CD14-positive monocyte (primary cell): Measurements from ENCODE around the gene EXD2. TPM values are rescaled to one million over a fixed set of nuclear protein-coding genes. Genes with fewer than 3 reads are reported as not detected.

ENCODE experiments used
- DNase-seq, 3 donors: peaks; one replicate each; pipeline ENCODE4 v3.0.0-alpha.2; 2011 to 2022
- H2AFZ ChIP-seq: 2 replicates; pipeline ENCODE4 v1.6.0; 2012; ENCODE audit warnings: mild to moderate bottlenecking, low read depth, low read length, inconsistent platforms; ENCODE audit not compliant: insufficient read depth, poor library complexity, severe bottlenecking
- H3K27ac ChIP-seq, 2 donors: 1 replicate in 1 of 2; 2 replicates in 1 of 2; pipeline ENCODE4 v1.5.1; 2012 to 2013; ENCODE audit warnings: low read length in 2 of 2, control low read depth in 1 of 2, inconsistent platforms in 1 of 2, low read depth in 1 of 2, mild to moderate bottlenecking in 1 of 2
- H3K27me3 ChIP-seq, 2 donors: one replicate each; pipeline versions ENCODE4 v1.6.0 to v1.6.1; 2011 to 2013; ENCODE audit warnings: low read length in 2 of 2; ENCODE audit not compliant: control insufficient read depth in 2 of 2, insufficient read depth in 2 of 2
- H3K36me3 ChIP-seq, 2 donors: replicated peaks in 1 of 2; 1 replicate in 1 of 2; 2 replicates in 1 of 2; pipeline versions ENCODE4 v1.5.1 to v1.6.1; 2012 to 2013; ENCODE audit warnings: low read length in 2 of 2, control low read depth in 1 of 2, inconsistent platforms in 1 of 2, mild to moderate bottlenecking in 1 of 2; ENCODE audit not compliant: insufficient read depth in 2 of 2, control insufficient read depth in 1 of 2
- H3K4me1 ChIP-seq, 2 donors: 1 replicate in 1 of 2; 2 replicates in 1 of 2; pipeline versions ENCODE4 v1.5.1 to v1.6.1; 2012 to 2013; ENCODE audit warnings: low read length in 2 of 2, control low read depth in 1 of 2, inconsistent platforms in 1 of 2, mild to moderate bottlenecking in 1 of 2, moderate library complexity in 1 of 2; ENCODE audit not compliant: insufficient read depth in 2 of 2, control insufficient read depth in 1 of 2
- H3K4me2 ChIP-seq: replicated peaks from 2 replicates; pipeline ENCODE3; 2012; ENCODE audit warnings: low read length, moderate library complexity, mild to moderate bottlenecking; ENCODE audit not compliant: poor library complexity, severe bottlenecking; ENCODE audit errors: extremely low read depth
- H3K4me3 ChIP-seq, 3 experiments: fragments of 200-600 bp in 1 of 3; sonication (generic) in 1 of 3; replicated peaks in 1 of 3; 1 replicate in 2 of 3; 2 replicates in 1 of 3; pipeline ENCODE4 v1.5.1; 2011 to 2013; ENCODE audit warnings: low read length in 3 of 3, mild to moderate bottlenecking in 3 of 3, control low read depth in 2 of 3, low read depth in 2 of 3, inconsistent platforms in 1 of 3, moderate library complexity in 1 of 3
- H3K79me2 ChIP-seq: 2 replicates; pipeline ENCODE4 v1.6.0; 2012; ENCODE audit warnings: mild to moderate bottlenecking, control low read depth, inconsistent platforms, low read length, moderate library complexity; ENCODE audit not compliant: insufficient read depth
- H3K9ac ChIP-seq: 2 replicates; pipeline ENCODE4 v1.6.0; 2017; ENCODE audit warnings: low read length, mild to moderate bottlenecking; ENCODE audit not compliant: insufficient read depth, poor library complexity, severe bottlenecking
- H3K9me3 ChIP-seq, 2 donors: replicated peaks in 1 of 2; 1 replicate in 1 of 2; 2 replicates in 1 of 2; pipeline versions ENCODE4 v1.5.1 to v1.6.1; 2012 to 2013; ENCODE audit warnings: low read length in 2 of 2, control low read depth in 1 of 2; ENCODE audit not compliant: control insufficient read depth in 1 of 2, insufficient read depth in 1 of 2
- H4K20me1 ChIP-seq: 2 replicates; pipeline ENCODE4 v1.6.0; 2012; ENCODE audit warnings: mild to moderate bottlenecking, low read length, control low read depth, moderate library complexity; ENCODE audit not compliant: insufficient read depth
- H3K27ac Mint-ChIP-seq, 7 donors: one replicate each; pipeline ENCODE4 v1.8.0; 2020; ENCODE audit warnings: mild to moderate bottlenecking in 7 of 7, mixed read lengths in 7 of 7, moderate library complexity in 6 of 7, inconsistent platforms in 2 of 7
- H3K27me3 Mint-ChIP-seq, 3 donors: one replicate each; pipeline ENCODE4 v1.8.0; 2021 to 2022; ENCODE audit warnings: low read depth in 3 of 3, mild to moderate bottlenecking in 3 of 3, mixed read lengths in 3 of 3, moderate library complexity in 3 of 3, inconsistent platforms in 1 of 3
- H3K36me3 Mint-ChIP-seq, 2 donors: one replicate each; pipeline ENCODE4 v1.8.0; 2020; ENCODE audit warnings: mixed read lengths in 2 of 2, inconsistent platforms in 1 of 2, mild to moderate bottlenecking in 1 of 2
- H3K4me1 Mint-ChIP-seq: one replicate; pipeline ENCODE4 v1.8.0; 2020; ENCODE audit warnings: mild to moderate bottlenecking, mixed read lengths
- H3K4me3 Mint-ChIP-seq, 2 donors: one replicate each; pipeline ENCODE4 v1.8.0; 2020; ENCODE audit warnings: mild to moderate bottlenecking in 2 of 2, mixed read lengths in 2 of 2, moderate library complexity in 1 of 2
- H3K9me3 Mint-ChIP-seq, 7 donors: one replicate each; pipeline ENCODE4 v1.8.0; 2020 to 2022; ENCODE audit warnings: mixed read lengths in 7 of 7, mild to moderate bottlenecking in 6 of 7, moderate library complexity in 6 of 7, inconsistent platforms in 2 of 7
- CTCF ChIP-seq: fragments of 200-600 bp; IDR thresholded peaks from one replicate; pipeline ENCODE4 v1.8.0; 2022; ENCODE audit warnings: antibody characterized with exemption, mild to moderate bottlenecking
- WGBS: methylation state at CpG from one replicate; pipeline ENCODE4 v1.1.5; 2013; ENCODE audit warnings: missing lambda C conversion rate; ENCODE audit not compliant: insufficient coverage; 5-methylcytosine and 5-hydroxymethylcytosine counted together
- intact Hi-C, 2 donors: fragments of 100-400 bp; cut with micrococcal nuclease; formaldehyde crosslinking; loops; one replicate each; pipeline versions ENCODE4 v1.15.0 to v1.15.1; 2023
- polyA plus RNA-seq, 3 donors: library from polyadenylated mRNA; depleted of rRNA in 1 of 3; unstranded in 2 of 3; stranded (reverse) in 1 of 3; fragments of 300-500 nt in 2 of 3; fragments of >200 nt in 1 of 3; fragmentation: Illumina TruSeq in 2 of 3; gene quantifications; 1 replicate in 2 of 3; 2 replicates in 1 of 3; pipeline ENCODE4 v1.2.3, GENCODE V29; 2012 to 2021

The EXD2 gene
- polyA plus RNA-seq, 3 donors: 2.3 to 4.0 (median 3.1) TPM

- H3K36me3 Mint-ChIP-seq: peaks cover 4 to 5% of the 10 kb centered on the region in 2 donors
- peak overlapping the region; percentile 84 to 98 for H3K4me3 Mint-ChIP-seq
- peaks cover 4 to 36% (median 29%) of the 10 kb centered on the region in 3 donors for H3K27me3 Mint-ChIP-seq
Observed at GRCh38 chr14:69153873-69154270, 37.4 kb upstream of the EXD2 start.

DNA sequence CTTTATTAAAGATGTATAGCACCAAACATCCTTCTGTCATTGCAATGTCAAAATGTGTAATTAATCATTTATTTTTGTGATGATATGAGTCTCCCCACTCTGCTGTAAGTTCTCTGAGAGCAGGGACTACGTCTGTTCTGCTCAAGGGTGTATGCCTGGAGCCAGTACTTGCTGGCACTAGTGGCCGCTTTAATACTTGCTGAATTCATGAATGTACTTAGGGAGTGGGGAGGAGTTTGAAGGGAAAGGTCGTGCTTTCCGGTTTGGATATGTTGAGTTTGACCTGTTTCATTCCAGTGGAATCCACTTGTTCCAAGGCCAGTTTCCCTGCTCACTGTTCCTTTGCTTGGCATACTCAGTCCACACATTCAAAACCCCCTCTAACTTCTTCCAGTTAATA lies 36.5 kb upstream of the EXD2 start:
- H3K27ac Mint-ChIP-seq: no peak overlapping the region

More at GRCh38 chr14:69153873-69154270, 37.4 kb upstream of the EXD2 start:
- WGBS: 1% methylated on average over 9 of the region's 13 CpGs
- Histone ChIP-seq H4K20me1 (peaks cover 22% of the 10 kb centered on the region), H3K27ac (peak overlapping the region in 1 of 2 donors; percentile 89), H2AFZ (peak overlapping the region; percentile 98), H3K4me3 (peak overlapping the region; percentile 72 to 98 (median 94)), H3K9ac (peak overlapping the region; percentile 91), H3K79me2 (peaks cover 40% of the 10 kb centered on the region), H3K9me3 (no peaks in the 10 kb centered on the region), H3K27me3 (peaks cover 7 to 36% of the 10 kb centered on the region in 2 donors), H3K4me2 (peak overlapping the region; percentile 96), H3K36me3 (peaks cover 2 to 5% of the 10 kb centered on the region in 2 donors), H3K4me1 (peaks cover 14 to 24% of the 10 kb centered on the region in 2 donors)
- Mint-ChIP-seq H3K9me3 (no peaks in the 10 kb centered on the region), H3K4me1 (peaks cover 25% of the 10 kb centered on the region), H3K27ac (peak overlapping the region; percentile 1 to 83 (median 67))
- no peak for TF ChIP-seq CTCF
- peak in 2 of 3 donors; percentile 8 to 11 for DNase-seq
- intact Hi-C loops: no loop called here

More for the DNA sequence above, 36.5 kb upstream of the EXD2 start:
- Mint-ChIP-seq H3K4me3 (peak overlapping the region in 1 of 2 donors; percentile 30), H3K9me3 (no peaks in the 10 kb centered on the region), H3K27me3 (peaks cover 4 to 36% (median 33%) of the 10 kb centered on the region in 3 donors), H3K36me3 (no peaks in the 10 kb centered on the region), H3K4me1 (peaks cover 21% of the 10 kb centered on the region)
- Histone ChIP-seq H3K4me2 (no peak overlapping the region), H2AFZ (no peak overlapping the region), H3K36me3 (no peaks in the 10 kb centered on the region), H3K9me3 (no peaks in the 10 kb centered on the region), H4K20me1 (peaks cover 15% of the 10 kb centered on the region), H3K79me2 (peaks cover 31% of the 10 kb centered on the region), H3K9ac (no peak overlapping the region), H3K4me3 (no peak overlapping the region), H3K4me1 (peaks cover 14 to 24% of the 10 kb centered on the region in 2 donors), H3K27me3 (peaks cover 7 to 40% of the 10 kb centered on the region in 2 donors), H3K27ac (no peak overlapping the region)
- intact Hi-C loops: no loop called here
- no peak for DNase-seq
- TF ChIP-seq CTCF: no peak
- 100% methylated on average over 1 of the region's 4 CpGs for WGBS
